Muscle of leg (tissue), 11 donors: Measurements from ENCODE around the gene ADD2. TPM values are rescaled to one million over a fixed set of nuclear protein-coding genes. Genes with fewer than 3 reads are reported as not detected.
A peak's percentile ranks its signal among the peaks of the same experiment; 100 is the strongest.

Experiments used
- DNase-seq: peaks from one replicate; pipeline ENCODE4 v3.0.0; 2013
- H3K27ac ChIP-seq: one replicate; pipeline ENCODE4 v1.5.1; 2013; ENCODE audit warnings: mild to moderate bottlenecking, low read length, control low read depth
- H3K27me3 ChIP-seq: one replicate; pipeline ENCODE4 v1.6.1; 2013; ENCODE audit warnings: low read length; ENCODE audit not compliant: control insufficient read depth, insufficient read depth
- H3K36me3 ChIP-seq: one replicate; pipeline ENCODE4 v1.6.1; 2013; ENCODE audit warnings: low read length; ENCODE audit not compliant: control insufficient read depth, insufficient read depth
- H3K4me1 ChIP-seq: one replicate; pipeline ENCODE4 v1.6.1; 2013; ENCODE audit warnings: low read length; ENCODE audit not compliant: control insufficient read depth, insufficient read depth
- H3K4me3 ChIP-seq: one replicate; pipeline ENCODE4 v1.5.1; 2013; ENCODE audit warnings: low read length, control low read depth
- H3K9me3 ChIP-seq: replicated peaks from 2 replicates; pipeline ENCODE4 v1.6.1; 2013; ENCODE audit warnings: low read depth, low read length; ENCODE audit not compliant: control insufficient read depth
- WGBS: methylation state at CpG from one replicate; pipeline ENCODE4 v1.1.5; 2013; ENCODE audit warnings: missing lambda C conversion rate; ENCODE audit not compliant: insufficient coverage; 5-methylcytosine and 5-hydroxymethylcytosine counted together
- polyA plus RNA-seq, 8 donors: library from polyadenylated mRNA; unstranded; fragments of 120-200 nt; gene quantifications; one replicate each; pipeline versions ENCODE4 v1.2.1 to v1.2.3, GENCODE V29; 2013; ENCODE audit warnings: inconsistent platforms in 1 of 8, low replicate concordance in 1 of 8; ENCODE audit not compliant: insufficient read length in 8 of 8, insufficient read depth in 1 of 8
- total RNA-seq: library from RNA; stranded (reverse); fragments of 120-200 nt; gene quantifications from one replicate; pipeline ENCODE4 v1.2.4, GENCODE V29; 2013

ADD2 gene
- total and polyA plus RNA-seq, 9 donors = 0.98 to 4.2 (median 2.4) TPM

DNA sequence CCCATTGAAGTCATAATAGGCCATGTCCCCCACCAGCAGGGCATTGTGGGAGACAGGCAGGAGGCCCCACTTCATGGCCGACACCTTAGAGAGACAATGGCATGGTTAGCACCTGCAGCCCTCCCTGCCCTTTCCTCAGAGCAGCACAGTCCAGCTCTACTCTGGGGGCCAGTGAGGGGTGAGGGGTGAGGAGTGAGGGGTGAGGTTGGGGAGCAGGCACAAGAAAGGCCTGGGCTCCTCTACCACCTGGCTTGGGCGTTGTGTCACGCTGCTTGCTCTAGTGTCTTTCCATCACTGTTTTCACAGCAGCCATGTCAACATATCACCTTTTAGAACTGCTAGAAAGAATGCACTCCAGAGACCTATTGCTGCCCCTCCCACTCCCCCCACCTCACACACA lies 77.2 kb downstream of the ADD2 start:
- no peaks in the 10 kb centered on the region for H3K9me3 ChIP-seq
- no peak for DNase-seq
- H3K4me1 ChIP-seq = peaks cover 5% of the 10 kb centered on the region
- WGBS = 92% methylated on average over 2 of the region's 3 CpGs
- H3K27me3 ChIP-seq = no peaks in the 10 kb centered on the region
- no peaks in the 10 kb centered on the region for H3K36me3 ChIP-seq
- H3K27ac ChIP-seq = no peak overlapping the region
- no peak overlapping the region for H3K4me3 ChIP-seq

DNA sequence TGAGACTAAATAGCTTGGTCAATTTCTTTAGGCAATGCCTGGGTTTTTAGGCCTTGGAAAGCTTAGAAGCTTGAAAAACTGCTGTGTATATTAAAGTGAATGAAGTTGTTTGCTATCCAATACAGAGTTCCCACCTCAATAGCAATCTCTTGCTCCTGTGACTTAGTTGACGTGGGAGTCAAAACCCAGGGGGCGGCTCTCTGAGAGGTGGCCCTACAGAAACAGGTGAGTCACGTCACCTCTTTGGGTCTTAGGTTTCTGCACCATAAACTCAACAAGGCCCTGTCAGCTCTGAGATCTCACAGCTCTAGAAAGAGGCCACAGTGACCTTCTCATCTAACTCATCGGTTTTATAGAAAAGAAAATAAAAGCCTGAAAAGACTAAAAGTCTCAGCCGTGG lies 79.6 kb downstream of the ADD2 start:
- no CpG with 5 or more reads among the region's 5 CpGs for WGBS
- no peaks in the 10 kb centered on the region for H3K27me3 ChIP-seq
- no peaks in the 10 kb centered on the region for H3K9me3 ChIP-seq
- DNase-seq = no peak
- H3K4me1 ChIP-seq = peaks cover 5% of the 10 kb centered on the region
- no peaks in the 10 kb centered on the region for H3K36me3 ChIP-seq
- H3K4me3 ChIP-seq = no peak overlapping the region
- no peak overlapping the region for H3K27ac ChIP-seq

DNA sequence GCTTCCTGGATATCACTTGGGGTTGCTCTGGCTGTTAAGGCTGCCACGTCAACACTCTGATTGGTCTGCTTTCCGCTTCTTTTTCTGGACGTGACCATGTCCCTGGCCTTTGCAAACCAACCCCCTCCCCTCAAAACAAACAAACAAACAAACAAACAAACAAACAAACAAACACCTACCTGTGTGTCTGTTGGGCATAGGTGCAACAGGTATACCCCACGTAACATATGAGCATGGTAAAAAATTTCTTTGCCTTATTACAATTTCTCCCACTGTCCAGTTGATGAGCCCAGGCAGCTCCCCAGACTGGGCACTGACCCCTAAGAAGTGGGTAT lies 80.6 kb downstream of the ADD2 start:
- Histone ChIP-seq H3K27ac (no peak overlapping the region), H3K27me3 (no peaks in the 10 kb centered on the region), H3K4me3 (no peak overlapping the region), H3K9me3 (no peaks in the 10 kb centered on the region), H3K36me3 (no peaks in the 10 kb centered on the region), H3K4me1 (peaks cover 5% of the 10 kb centered on the region)
- WGBS = 100% methylated on average over 1 of the region's 4 CpGs
- DNase-seq = no peak

DNA sequence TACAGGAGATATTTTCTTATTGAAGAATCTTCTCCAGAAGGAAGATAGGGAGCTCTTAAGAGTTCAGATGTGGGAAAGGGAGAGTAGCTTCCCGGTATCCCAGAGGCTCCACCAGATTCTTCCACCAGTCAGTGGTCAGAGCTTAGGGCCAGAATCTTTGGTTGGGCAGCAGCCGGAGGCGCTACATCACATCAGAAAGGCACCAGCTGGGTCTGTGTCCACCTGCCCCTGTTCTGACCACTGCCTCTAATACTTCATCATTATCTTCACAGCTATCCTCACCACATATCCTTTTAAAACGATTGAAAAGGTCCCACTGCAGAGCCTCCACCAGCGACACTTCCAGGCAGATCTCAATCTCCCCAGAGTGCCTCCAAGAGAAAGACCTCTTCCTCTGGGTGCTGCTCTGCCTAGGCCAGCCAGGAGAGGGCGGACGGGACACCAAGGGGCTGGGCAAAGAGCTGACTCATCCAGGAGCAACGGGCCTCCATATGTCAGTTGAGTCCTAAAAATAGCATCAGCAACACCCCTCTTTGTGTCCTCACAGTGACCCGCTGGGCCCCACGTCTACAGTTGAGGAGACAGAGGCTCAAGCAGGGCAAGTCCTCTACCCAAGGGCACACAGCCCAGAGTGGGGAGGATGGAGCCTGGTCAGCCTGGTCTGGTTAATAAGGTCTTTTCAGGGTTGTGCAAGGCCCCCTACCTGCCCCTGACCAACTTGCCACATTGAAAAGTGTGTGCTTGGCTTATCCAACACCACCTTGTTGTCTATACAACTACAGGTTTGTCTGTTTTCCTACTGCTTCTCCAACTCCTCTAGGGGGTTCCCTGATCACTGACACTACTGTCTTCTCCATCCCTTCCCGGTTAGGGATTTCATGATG lies 81.2 kb downstream of the ADD2 start:
- Histone ChIP-seq H3K27ac (no peak overlapping the region), H3K36me3 (no peaks in the 10 kb centered on the region), H3K4me3 (no peak overlapping the region), H3K4me1 (peaks cover 5% of the 10 kb centered on the region), H3K27me3 (no peaks in the 10 kb centered on the region), H3K9me3 (no peaks in the 10 kb centered on the region)
- WGBS = 89% methylated on average over 6 of the region's 11 CpGs
- peak; percentile 56 for DNase-seq

DNA sequence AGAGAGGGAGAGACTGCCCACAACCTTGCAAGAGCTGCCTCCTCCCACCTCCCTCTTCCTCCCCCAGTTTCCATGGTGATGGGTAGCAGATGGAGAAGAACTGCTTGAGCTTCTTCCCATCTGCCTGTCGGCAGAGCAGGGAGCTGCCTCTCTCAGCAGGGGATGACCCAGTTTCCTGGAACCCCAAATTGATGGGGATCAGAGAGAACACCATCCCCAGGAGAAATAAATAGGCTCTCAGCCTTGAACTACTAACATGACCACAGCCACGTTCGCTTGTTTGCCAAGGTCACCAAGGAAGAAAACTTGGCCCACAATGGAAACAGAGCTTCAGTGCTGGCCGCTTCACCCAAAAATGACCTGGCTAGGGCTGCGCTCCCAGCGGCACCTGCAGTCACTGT lies 82.2 kb downstream of the ADD2 start:
- no peaks in the 10 kb centered on the region for H3K9me3 ChIP-seq
- H3K4me3 ChIP-seq = no peak overlapping the region
- H3K27ac ChIP-seq = no peak overlapping the region
- WGBS = 76% methylated on average over 6 of the region's 6 CpGs
- DNase-seq = no peak
- H3K36me3 ChIP-seq = no peaks in the 10 kb centered on the region
- H3K27me3 ChIP-seq = no peaks in the 10 kb centered on the region
- peaks cover 5% of the 10 kb centered on the region for H3K4me1 ChIP-seq

DNA sequence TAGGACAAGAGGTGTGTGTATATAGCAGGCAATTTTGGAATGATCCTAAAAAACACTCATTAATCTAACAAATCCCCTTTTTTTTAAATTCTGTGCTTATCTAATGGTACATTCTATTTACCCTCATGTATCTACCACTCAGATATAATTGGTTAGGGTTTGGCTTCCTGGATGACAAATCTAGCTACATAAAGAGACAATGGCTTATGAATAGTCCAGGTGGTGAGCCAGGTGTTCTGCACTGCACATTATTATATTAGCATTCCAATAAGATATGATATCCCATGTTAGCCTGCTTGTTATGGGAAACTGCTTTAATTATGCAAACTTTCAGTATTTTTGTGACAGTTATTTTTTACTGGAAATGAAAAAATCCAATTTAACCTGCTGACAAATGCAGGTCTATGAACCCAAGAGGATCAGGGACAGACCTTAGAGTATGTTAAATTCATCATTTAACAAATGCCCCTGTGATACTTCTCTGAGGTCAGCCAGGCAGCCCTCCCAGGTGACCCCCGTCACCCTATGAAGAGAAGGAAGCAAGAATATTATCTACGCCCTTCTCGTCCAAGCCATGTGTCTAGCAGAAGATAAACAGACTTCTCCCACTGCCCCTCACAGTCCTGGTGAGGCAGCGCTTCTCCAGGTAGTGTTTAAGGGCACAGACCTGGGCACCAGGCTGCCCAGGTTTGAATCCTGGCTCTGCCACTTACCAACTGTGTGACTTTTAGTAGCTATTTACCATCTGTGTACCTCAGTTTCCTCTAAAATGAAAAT lies 83.0 kb downstream of the ADD2 start:
- Histone ChIP-seq H3K27ac (no peak overlapping the region), H3K27me3 (no peaks in the 10 kb centered on the region), H3K36me3 (no peaks in the 10 kb centered on the region), H3K9me3 (no peaks in the 10 kb centered on the region), H3K4me1 (peaks cover 5% of the 10 kb centered on the region), H3K4me3 (no peak overlapping the region)
- 100% methylated on average over 1 of the region's 4 CpGs for WGBS
- no peak for DNase-seq

DNA sequence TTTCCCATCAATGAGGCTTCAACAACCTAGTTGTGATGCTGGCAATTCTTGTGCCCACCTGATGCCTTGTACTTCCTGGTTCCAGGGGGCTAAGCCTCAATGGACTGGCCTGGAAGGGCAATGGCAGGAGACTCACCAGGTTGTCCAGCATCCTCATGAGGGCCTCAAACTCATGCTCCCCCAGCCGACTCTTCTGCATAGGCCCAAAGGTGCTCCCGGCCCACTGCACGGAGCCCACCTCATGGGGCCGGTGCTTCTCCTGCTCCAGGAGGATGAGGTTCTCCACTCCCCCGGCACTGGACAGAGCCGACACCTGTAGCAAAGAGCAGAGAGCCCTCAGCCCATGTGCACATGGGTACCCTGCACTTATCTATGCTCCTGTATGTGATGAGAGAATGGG lies 84.5 kb downstream of the ADD2 start:
- no CpG with 5 or more reads among the region's 6 CpGs for WGBS

DNA sequence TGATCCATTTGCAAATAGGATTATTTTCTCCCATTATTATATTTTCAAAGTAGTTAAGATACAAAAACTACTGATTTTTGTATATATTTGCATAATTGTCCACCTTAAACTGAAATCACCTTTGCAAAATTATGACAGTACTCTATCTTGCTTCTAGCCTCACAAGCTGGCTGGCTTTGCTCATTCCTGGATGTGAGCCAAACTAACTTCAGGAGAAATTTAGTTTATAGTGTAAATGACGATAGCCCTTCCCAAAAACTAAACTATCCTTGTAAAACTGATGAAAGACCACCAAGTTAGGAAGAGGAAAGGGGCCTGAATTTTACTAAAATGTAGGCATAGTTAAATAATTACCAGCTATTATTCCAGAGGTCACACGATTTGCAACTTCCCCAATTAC lies 87.3 kb downstream of the ADD2 start:
- Histone ChIP-seq H3K4me1 (no peaks in the 10 kb centered on the region), H3K9me3 (no peaks in the 10 kb centered on the region), H3K36me3 (no peaks in the 10 kb centered on the region), H3K4me3 (no peak overlapping the region), H3K27ac (no peak overlapping the region), H3K27me3 (no peaks in the 10 kb centered on the region)
- no peak for DNase-seq
- WGBS = no CpG with 5 or more reads among the region's 2 CpGs

More for the DNA sequence above, 84.5 kb downstream of the ADD2 start:
- H3K4me1 ChIP-seq = peaks cover 5% of the 10 kb centered on the region
- H3K9me3 ChIP-seq = no peaks in the 10 kb centered on the region
- no peak for DNase-seq
- no peaks in the 10 kb centered on the region for H3K27me3 ChIP-seq
- H3K27ac ChIP-seq = no peak overlapping the region
- H3K36me3 ChIP-seq = no peaks in the 10 kb centered on the region
- no peak overlapping the region for H3K4me3 ChIP-seq

DNA sequence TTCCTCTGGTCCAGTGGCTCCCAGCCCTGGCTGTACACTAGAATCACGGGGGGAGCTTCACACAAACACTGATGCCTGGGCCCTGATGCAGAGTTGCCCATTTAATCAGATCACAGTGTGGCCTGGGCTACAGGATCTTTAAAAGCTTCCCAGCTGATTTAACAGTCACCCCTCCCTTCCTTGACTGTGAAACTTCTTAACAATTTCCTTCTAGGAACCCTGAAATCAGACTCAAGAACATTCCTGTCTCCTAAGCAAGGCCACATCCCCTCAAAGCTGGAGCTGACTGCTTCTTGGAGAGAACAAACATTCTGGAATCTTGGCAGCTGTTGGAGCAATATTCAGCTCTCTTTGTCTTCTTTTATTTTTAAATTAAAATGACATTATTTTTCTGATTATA lies 88.7 kb downstream of the ADD2 start:
- peak; percentile 32 for DNase-seq
- no peak overlapping the region for H3K27ac ChIP-seq
- 33% methylated on average over 1 of the region's 1 CpG for WGBS
- no peak overlapping the region for H3K4me3 ChIP-seq
- no peaks in the 10 kb centered on the region for H3K27me3 ChIP-seq
- H3K36me3 ChIP-seq = no peaks in the 10 kb centered on the region
- no peaks in the 10 kb centered on the region for H3K4me1 ChIP-seq
- H3K9me3 ChIP-seq = no peaks in the 10 kb centered on the region

DNA sequence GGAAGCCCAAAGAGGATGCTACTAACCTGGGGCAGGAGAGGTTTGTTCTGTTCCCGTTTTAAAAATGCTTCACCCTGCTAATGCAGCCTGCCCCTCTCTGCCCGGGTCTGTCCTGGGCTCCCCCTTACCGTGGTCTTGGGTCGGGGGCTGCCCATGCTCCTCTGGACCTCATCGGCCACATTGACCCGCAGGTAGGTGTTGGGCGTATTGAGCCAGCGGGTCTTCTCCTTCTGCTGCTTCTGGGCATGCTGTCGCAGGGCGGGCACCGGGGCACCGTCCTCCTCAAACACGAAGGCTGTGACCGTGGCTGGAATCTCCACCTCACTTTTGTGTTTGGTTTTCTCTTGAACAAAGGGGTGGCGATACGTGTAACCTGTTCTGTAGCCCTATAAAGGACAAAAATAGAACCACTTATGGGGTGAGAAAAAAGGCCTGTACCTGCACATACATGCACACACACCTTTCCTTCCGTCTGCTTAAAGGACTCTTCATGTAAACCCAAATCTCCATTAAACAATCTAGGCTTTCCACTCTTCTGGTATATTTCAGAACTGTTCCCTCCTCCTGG lies 89.3 kb downstream of the ADD2 start:
- no peaks in the 10 kb centered on the region for H3K9me3 ChIP-seq
- no peak for DNase-seq
- H3K27ac ChIP-seq = no peak overlapping the region
- H3K4me1 ChIP-seq = no peaks in the 10 kb centered on the region
- no peaks in the 10 kb centered on the region for H3K36me3 ChIP-seq
- H3K27me3 ChIP-seq = no peaks in the 10 kb centered on the region
- H3K4me3 ChIP-seq = no peak overlapping the region
- WGBS = 91% methylated on average over 8 of the region's 17 CpGs
